SU-DHL-6 (cell line): ENCODE results near the gene ZMYND10.

Experiments
- EZH2phosphoT487 ChIP-seq: fragments of 200-600 bp; sonication (generic), shearing (Covaris generic); conservative IDR thresholded peaks from 2 replicates; pipeline ENCODE4 v1.6.1; 2018; ENCODE audit warnings: mild to moderate bottlenecking, antibody characterized with exemption, low read length, moderate library complexity, mixed read lengths
- TF ChIP-seq, protein P1 (sequence below): fragments of 200-600 bp; sonication (generic); IDR thresholded peaks from one replicate; pipeline ENCODE4 v1.5.1; 2017; ENCODE audit warnings: antibody characterized with exemption, mild to moderate bottlenecking, low read length, moderate library complexity; ENCODE audit not compliant: insufficient read depth, poor library complexity, severe bottlenecking

- TF ChIP-seq, protein P1, sequence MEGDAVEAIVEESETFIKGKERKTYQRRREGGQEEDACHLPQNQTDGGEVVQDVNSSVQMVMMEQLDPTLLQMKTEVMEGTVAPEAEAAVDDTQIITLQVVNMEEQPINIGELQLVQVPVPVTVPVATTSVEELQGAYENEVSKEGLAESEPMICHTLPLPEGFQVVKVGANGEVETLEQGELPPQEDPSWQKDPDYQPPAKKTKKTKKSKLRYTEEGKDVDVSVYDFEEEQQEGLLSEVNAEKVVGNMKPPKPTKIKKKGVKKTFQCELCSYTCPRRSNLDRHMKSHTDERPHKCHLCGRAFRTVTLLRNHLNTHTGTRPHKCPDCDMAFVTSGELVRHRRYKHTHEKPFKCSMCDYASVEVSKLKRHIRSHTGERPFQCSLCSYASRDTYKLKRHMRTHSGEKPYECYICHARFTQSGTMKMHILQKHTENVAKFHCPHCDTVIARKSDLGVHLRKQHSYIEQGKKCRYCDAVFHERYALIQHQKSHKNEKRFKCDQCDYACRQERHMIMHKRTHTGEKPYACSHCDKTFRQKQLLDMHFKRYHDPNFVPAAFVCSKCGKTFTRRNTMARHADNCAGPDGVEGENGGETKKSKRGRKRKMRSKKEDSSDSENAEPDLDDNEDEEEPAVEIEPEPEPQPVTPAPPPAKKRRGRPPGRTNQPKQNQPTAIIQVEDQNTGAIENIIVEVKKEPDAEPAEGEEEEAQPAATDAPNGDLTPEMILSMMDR: no peak
- TF ChIP-seq EZH2phosphoT487: no peak
Measured at GRCh38 chr3:50358355-50358910, 12.9 kb upstream of the ZMYND10 start.
